A549 treated with ZK216348 at 1 μM for 4 hours (cell line): ENCODE data around the gene TYMP. TPM values are rescaled to one million over a fixed set of nuclear protein-coding genes. Genes with fewer than 3 reads are reported as not detected.

Experiments used
- total RNA-seq: library from RNA; stranded (reverse); fragments of 200-300 nt; extraction: Qiagen RNA extraction; gene quantifications from 5 replicates; pipeline ENCODE4 v1.2.3, GENCODE V29; 2022; ENCODE audit warnings: low read depth

TYMP gene
- 7.8 to 20.8 TPM (median 19.9 TPM) in 5 replicates for total RNA-seq

GRCh38 chr22:50529897-50530579, at the start of gene TYMP:
TYMP (minus strand) TSS chr22:50530012; CDS start chr22:50529709, 303 bp downstream.

DNA sequence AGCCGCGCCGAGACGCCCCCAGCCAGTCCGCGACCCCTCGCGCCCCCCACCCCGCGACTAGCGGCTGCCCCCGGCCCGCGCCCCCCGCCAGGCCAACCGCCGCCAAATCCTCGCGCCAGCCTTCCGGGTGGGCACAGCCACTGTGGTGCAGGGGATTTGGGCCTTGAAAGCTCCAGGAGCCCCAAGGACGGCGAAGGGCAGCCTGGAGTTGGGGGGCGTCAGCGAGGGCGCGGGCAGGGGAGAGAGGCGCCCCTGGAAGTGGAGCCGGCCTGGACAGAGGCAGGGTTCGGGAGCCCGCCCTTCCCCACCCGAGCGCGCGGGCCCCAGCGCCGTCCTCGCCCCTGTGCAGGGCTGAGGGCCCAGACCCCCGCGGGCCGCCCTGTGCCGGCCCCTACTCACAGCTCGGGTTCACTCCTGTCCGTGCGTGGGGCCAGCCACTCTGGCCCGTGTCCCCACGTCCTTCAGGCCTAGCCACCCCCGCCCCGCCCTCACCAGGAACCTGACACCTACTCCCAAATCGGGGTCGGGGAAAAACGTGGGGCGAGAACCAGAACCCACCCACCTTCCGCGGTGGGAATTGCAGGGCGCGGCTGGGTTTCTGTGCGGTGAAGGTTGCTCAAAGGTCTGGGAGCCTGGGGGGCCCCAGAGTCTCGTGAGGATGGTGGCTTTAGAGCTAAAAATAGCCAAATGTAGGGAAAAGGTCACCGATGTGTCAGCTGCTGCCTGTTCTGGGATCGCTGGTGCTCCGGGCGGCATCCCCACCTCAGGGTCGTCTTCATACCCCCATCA, 48.4 kb upstream of the TYMP start, which contains the start of gene CPT1B:
TSS of gene CPT1B (minus strand) at position 441 of the 789 bp plus-strand sequence. CDS start 512 bp downstream, outside the sequence.

GRCh38 chr22:50562523-50563412, 33.0 kb upstream of the TYMP start, which contains the start of gene SYCE3:
SYCE3 (minus strand) TSS chr22:50562919; CDS start chr22:50556405, 6,514 bp downstream.

GRCh38 chr22:50545522-50546325, 15.9 kb upstream of the TYMP start, which contains the start of gene KLHDC7B:
KLHDC7B (plus strand) TSS chr22:50545899; CDS start chr22:50546244, 345 bp downstream.

GRCh38 chr22:50525104-50525857, 4.5 kb downstream of the TYMP start, which contains the start of gene SCO2:
SCO2 (minus strand) TSS chr22:50525598; CDS start chr22:50524411, 1,187 bp downstream.

GRCh38 chr22:50507991-50508884, 21.6 kb downstream of the TYMP start, which contains the start of gene NCAPH2:
NCAPH2 (plus strand) TSS chr22:50508224; CDS start chr22:50508338, 114 bp downstream.

DNA sequence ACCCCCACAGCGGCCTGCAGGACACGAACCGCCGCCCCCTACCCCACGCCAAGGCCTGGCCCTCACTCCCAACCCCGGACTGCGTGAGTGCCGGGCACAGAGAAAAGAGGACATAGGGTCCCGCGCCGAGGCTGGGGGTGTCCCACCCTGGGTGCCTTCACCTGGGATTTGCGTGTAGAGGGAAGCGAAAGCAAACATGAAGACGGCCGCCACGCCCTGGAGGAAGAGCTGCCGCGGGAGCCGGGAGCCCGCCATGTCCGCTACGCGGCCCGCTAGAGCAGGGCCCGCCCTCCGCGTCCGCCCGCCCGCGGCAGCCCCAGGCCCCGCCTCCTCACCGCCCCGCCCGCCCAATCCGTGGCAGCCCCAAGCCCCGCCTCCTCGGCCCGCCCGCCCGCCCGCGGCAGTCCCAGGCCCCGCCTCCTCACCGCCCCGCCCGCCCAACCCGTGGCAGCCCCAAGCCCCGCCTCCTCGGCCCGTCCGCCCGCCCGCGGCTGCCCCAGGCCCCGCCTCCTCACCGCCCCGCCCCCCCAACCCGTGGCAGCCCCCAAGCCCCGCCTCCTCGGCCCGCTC, 22.3 kb downstream of the TYMP start, which contains the start of gene LMF2:
TSS of gene LMF2 (minus strand) at position 282 of the 570 bp plus-strand sequence. CDS start at position 255, 27 bp downstream.

GRCh38 chr22:50486561-50487289, 43.1 kb downstream of the TYMP start, which contains the start of gene MIOX:
MIOX (plus strand) TSS chr22:50486859; CDS start chr22:50486898, 39 bp downstream.

GRCh38 chr22:50481440-50482106, 48.2 kb downstream of the TYMP start, which contains the start of gene ADM2:
ADM2 (plus strand) TSS chr22:50481543; CDS start chr22:50481848, 305 bp downstream.

Other genes with a start within 250 kb of the TYMP start
- gene PLXNB2, start 222.4 kb downstream of the TYMP start, total RNA-seq: 62.3 to 128 TPM (median 115 TPM) in 5 replicates
- 1.6 to 4.3 TPM (median 3.6 TPM) in 5 replicates for gene DENND6B, start 203.0 kb downstream of the TYMP start, total RNA-seq
- 8.2 to 15.9 TPM (median 12.4 TPM) in 5 replicates for gene PPP6R2, start 186.7 kb downstream of the TYMP start, total RNA-seq
- gene SBF1, start 55.0 kb downstream of the TYMP start, total RNA-seq: 9.8 to 29.9 TPM (median 27.6 TPM) in 5 replicates
- gene ADM2, start 48.5 kb downstream of the TYMP start, total RNA-seq: 0.27 to 0.84 TPM (median 0.69 TPM) in 5 replicates
- not detected in 5 replicates for gene MIOX, start 43.2 kb downstream of the TYMP start, total RNA-seq
- 21.8 to 55.9 TPM (median 46.5 TPM) in 5 replicates for gene LMF2, start 22.3 kb downstream of the TYMP start, total RNA-seq
- 28.3 to 43.0 TPM (median 36.3 TPM) in 5 replicates for gene NCAPH2, start 21.8 kb downstream of the TYMP start, total RNA-seq
- gene SCO2, start 4.4 kb downstream of the TYMP start, total RNA-seq: 1.1 to 7.5 TPM (median 6.2 TPM) in 5 replicates
- 0.02 to 0.05 TPM in 2 of 5 replicates, not detected in the others for gene KLHDC7B, start 15.9 kb upstream of the TYMP start, total RNA-seq
- not detected in 5 replicates for gene SYCE3, start 32.9 kb upstream of the TYMP start, total RNA-seq
- 7.2 to 18.9 TPM (median 15.5 TPM) in 5 replicates for gene CPT1B, start 48.4 kb upstream of the TYMP start, total RNA-seq
- gene CHKB, start 52.8 kb upstream of the TYMP start, total RNA-seq: 12.4 to 29.8 TPM (median 19.5 TPM) in 5 replicates
- gene MAPK8IP2, start 70.8 kb upstream of the TYMP start, total RNA-seq: 1.9 to 4.8 TPM (median 4.1 TPM) in 5 replicates
- 10.9 to 26.5 TPM (median 21.1 TPM) in 5 replicates for gene ARSA, start 98.1 kb upstream of the TYMP start, total RNA-seq
- gene SHANK3, start 142.8 kb upstream of the TYMP start, total RNA-seq: 1.9 to 6.0 TPM (median 5.2 TPM) in 5 replicates
- gene ACR, start 208.2 kb upstream of the TYMP start, total RNA-seq: 0.19 to 0.54 TPM in 2 of 5 replicates, not detected in the others